Measurements from ENCODE around the gene ARPC1B. TPM values are rescaled to one million over a fixed set of nuclear protein-coding genes. Genes with fewer than 3 reads are reported as not detected.

Gene ARPC1B
- total RNA-seq, 1 donor from 2014 or later = 9.5 TPM

- DNase-seq = no peak
- H3K4me3 Mint-ChIP-seq (ENCODE audit: unreplicated experiment) = no peak overlapping the region
- H3K27ac Mint-ChIP-seq (ENCODE audit: unreplicated experiment) = no peak overlapping the region
- H3K27me3 Mint-ChIP-seq (ENCODE audit: unreplicated experiment) = peaks cover 10% of the 10 kb centered on the region
- H3K36me3 Mint-ChIP-seq (ENCODE audit: unreplicated experiment) = no peaks in the 10 kb centered on the region
- TF ChIP-seq, protein P1, sequence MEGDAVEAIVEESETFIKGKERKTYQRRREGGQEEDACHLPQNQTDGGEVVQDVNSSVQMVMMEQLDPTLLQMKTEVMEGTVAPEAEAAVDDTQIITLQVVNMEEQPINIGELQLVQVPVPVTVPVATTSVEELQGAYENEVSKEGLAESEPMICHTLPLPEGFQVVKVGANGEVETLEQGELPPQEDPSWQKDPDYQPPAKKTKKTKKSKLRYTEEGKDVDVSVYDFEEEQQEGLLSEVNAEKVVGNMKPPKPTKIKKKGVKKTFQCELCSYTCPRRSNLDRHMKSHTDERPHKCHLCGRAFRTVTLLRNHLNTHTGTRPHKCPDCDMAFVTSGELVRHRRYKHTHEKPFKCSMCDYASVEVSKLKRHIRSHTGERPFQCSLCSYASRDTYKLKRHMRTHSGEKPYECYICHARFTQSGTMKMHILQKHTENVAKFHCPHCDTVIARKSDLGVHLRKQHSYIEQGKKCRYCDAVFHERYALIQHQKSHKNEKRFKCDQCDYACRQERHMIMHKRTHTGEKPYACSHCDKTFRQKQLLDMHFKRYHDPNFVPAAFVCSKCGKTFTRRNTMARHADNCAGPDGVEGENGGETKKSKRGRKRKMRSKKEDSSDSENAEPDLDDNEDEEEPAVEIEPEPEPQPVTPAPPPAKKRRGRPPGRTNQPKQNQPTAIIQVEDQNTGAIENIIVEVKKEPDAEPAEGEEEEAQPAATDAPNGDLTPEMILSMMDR (IDR thresholded peaks at IDR 0.05; ENCODE audit: partially characterized antibody, unreplicated experiment) = no peak
- H3K4me1 Mint-ChIP-seq (ENCODE audit: low read depth, unreplicated experiment) = no peaks in the 10 kb centered on the region
- H3K9me3 Mint-ChIP-seq (ENCODE audit: unreplicated experiment) = peaks cover 9% of the 10 kb centered on the region
Measured at GRCh38 chr7:99395616-99396327, 21.2 kb downstream of the ARPC1B start.

DNA sequence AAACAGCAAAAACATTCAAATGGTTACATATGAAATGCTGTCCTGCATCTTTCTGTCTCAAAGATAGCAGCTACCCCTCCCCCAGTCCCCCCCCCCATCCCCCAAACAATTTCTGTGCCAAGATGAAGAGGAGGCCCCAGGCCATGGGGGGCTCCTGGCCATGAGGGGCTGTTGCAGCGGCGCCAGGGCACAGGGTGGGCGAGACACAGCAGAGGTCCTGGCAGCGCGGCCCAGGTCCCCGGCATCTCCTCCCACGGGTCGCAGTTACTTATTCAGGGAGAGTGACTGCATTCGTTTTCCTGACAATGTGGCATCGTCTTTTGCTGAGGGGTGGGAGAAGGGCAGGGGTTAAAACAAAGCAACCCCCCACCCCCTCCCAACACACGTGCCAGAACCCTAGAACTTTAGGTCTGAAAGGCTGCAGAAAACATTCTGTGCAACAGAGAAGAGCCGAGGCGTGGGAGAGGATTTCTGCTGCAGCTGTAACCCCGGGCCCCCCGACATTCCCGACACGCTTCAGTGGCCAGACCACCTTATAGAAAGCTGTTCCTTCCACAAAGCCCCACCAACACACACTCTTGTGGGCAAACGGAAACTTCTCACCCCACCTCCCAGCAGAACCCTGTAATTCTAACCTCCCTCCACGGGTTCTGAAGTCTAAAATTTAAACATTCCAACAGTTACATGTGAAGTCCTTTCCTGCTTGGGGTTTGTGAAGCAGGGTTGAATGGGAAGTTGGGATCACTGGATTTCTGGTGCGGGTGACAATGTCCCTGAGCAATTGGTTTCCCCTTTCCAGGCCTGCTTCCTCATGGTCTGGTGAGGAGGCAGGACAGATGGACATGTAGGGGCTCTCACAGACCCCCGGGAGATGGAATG lies 22.1 kb downstream of the ARPC1B start:
- no peaks in the 10 kb centered on the region for H3K36me3 Mint-ChIP-seq (ENCODE audit: unreplicated experiment)
- H3K4me3 Mint-ChIP-seq (ENCODE audit: unreplicated experiment) = no peak overlapping the region

DNA sequence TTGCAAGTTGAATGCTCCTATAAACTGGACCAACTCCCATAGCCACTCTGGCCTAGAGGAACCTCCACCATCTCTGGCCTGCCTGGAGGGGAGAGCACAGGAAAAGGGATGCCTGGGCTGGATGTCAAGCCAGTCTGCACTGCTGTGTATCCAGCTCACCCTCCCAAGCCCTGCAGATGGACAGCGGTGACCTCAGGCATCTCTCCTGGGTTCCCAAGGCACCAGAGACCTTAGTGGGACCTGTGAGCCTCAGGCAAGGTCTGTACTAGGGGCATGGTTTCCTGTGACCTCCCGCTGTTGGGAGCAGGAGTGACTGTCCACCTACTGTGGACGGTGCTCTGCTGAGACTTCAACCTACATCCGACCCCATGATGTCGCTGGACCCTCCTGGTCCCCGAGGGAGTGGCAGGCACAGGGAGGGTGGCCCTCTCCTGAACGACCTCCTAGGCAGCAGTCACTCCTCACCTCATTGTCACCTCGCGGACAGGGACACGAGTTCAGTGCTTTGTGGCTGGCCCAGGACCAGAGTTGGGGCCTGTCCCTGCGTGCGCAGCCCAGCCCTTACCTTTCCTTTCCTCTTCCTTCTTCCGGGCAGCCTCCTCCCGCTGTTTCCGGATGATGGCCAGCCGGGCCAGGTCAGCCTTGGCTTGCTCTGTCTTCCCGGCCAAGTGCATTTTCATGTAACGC lies 22.9 kb downstream of the ARPC1B start:
- no peak for DNase-seq
- Mint-ChIP-seq H3K9me3 (ENCODE audit: unreplicated experiment) (peaks cover 9% of the 10 kb centered on the region), H3K27me3 (ENCODE audit: unreplicated experiment) (peaks cover 10% of the 10 kb centered on the region), H3K27ac (ENCODE audit: unreplicated experiment) (peak overlapping the region; percentile 1), H3K36me3 (ENCODE audit: unreplicated experiment) (no peaks in the 10 kb centered on the region), H3K4me3 (ENCODE audit: unreplicated experiment) (peak overlapping the region; percentile 16), H3K4me1 (ENCODE audit: low read depth, unreplicated experiment) (no peaks in the 10 kb centered on the region)
- TF ChIP-seq, protein P1 (IDR thresholded peaks at IDR 0.05; ENCODE audit: partially characterized antibody, unreplicated experiment) = no peak

More for the DNA sequence above, 22.1 kb downstream of the ARPC1B start:
- peaks cover 9% of the 10 kb centered on the region for H3K9me3 Mint-ChIP-seq (ENCODE audit: unreplicated experiment)
- DNase-seq = no peak
- H3K27me3 Mint-ChIP-seq (ENCODE audit: unreplicated experiment) = peaks cover 10% of the 10 kb centered on the region
- TF ChIP-seq, protein P1 (IDR thresholded peaks at IDR 0.05; ENCODE audit: partially characterized antibody, unreplicated experiment) = no peak
- H3K27ac Mint-ChIP-seq (ENCODE audit: unreplicated experiment) = no peak overlapping the region
- no peaks in the 10 kb centered on the region for H3K4me1 Mint-ChIP-seq (ENCODE audit: low read depth, unreplicated experiment)

DNA sequence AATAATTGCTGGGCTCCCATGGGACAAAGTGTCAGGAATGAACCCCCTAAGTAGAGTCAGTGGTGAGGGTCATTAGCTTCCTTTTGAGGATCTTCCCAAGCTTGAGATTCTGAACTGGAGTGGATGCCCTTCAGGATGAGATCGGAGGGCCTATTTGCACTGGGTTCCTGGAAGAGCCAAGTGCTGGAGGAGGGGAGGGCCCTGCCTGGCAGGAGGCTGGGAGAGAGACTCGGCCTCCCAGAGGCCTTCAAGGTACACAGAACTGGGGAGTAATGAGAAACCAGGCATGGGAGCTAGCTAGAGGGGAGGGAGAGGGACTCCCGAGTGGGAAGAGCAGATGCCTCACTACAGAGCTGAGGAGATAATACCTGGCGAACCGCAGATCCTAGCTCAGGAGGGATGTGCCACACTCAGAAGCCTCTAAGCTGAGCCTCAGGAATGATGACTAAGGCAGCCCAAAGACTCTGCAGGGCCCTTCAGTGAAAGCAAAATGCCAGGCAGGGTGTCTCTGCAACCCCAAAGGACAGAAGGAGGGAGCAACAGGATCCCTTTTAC lies 24.4 kb downstream of the ARPC1B start:
- TF ChIP-seq, protein P1 (IDR thresholded peaks at IDR 0.05; ENCODE audit: partially characterized antibody, unreplicated experiment) = no peak
- peaks cover 2% of the 10 kb centered on the region for H3K4me1 Mint-ChIP-seq (ENCODE audit: low read depth, unreplicated experiment)
- H3K9me3 Mint-ChIP-seq (ENCODE audit: unreplicated experiment) = peaks cover 5% of the 10 kb centered on the region
- no peak overlapping the region for H3K4me3 Mint-ChIP-seq (ENCODE audit: unreplicated experiment)
- peak overlapping the region; percentile 77 for H3K27ac Mint-ChIP-seq (ENCODE audit: unreplicated experiment)
- peaks cover 3% of the 10 kb centered on the region for H3K27me3 Mint-ChIP-seq (ENCODE audit: unreplicated experiment)
- DNase-seq = no peak
- peaks cover 6% of the 10 kb centered on the region for H3K36me3 Mint-ChIP-seq (ENCODE audit: unreplicated experiment)
